OCI-LY3 (cell line): ENCODE results near the gene BCL7C.

Experiments
- H2AFZ ChIP-seq: fragments of 200-600, 300-600 bp; shearing (Covaris generic); 2 replicates; pipeline ENCODE4 v1.6.0; 2014; ENCODE audit warnings: antibody characterized with exemption, low read depth, low read length
- H3K27ac ChIP-seq: fragments of 200-600, 300-600 bp; sonication (generic); 2 replicates; pipeline ENCODE4 v1.5.1; 2014; ENCODE audit warnings: mild to moderate bottlenecking, low read length, moderate library complexity, mixed read lengths
- H3K27me3 ChIP-seq: fragments of 200-600, 300-600 bp; sonication (generic); 2 replicates; pipeline ENCODE4 v1.6.1; 2014; ENCODE audit warnings: low read depth, low read length, mixed read lengths
- H3K36me3 ChIP-seq: fragments of 200-600, 300-600 bp; sonication (generic); replicated peaks from 2 replicates; pipeline ENCODE3; 2014; ENCODE audit warnings: low read depth, low read length, mixed read lengths
- H3K4me1 ChIP-seq: fragments of 300-600, 200-600 bp; sonication (generic); 2 replicates; pipeline ENCODE4 v1.6.1; 2014; ENCODE audit warnings: low read length, mixed read lengths
- H3K4me2 ChIP-seq: fragments of 200-600, 300-600 bp; sonication (generic); 2 replicates; pipeline ENCODE4 v1.6.1; 2014; ENCODE audit warnings: low read length, mixed read lengths
- H3K4me3 ChIP-seq: fragments of 300-600, 200-600 bp; sonication (generic); 2 replicates; pipeline ENCODE4 v1.5.1; 2014; ENCODE audit warnings: antibody characterized with exemption, mild to moderate bottlenecking, low read length, moderate library complexity
- H3K79me2 ChIP-seq: fragments of 300-600, 200-600 bp; shearing (Covaris generic); 2 replicates; pipeline ENCODE4 v1.6.1; 2014; ENCODE audit warnings: mild to moderate bottlenecking, low read length, mixed read lengths
- H3K9ac ChIP-seq: fragments of 300-600, 200-600 bp; shearing (Covaris generic); 2 replicates; pipeline ENCODE4 v1.6.0; 2014; ENCODE audit warnings: mild to moderate bottlenecking, low read length, moderate library complexity
- H3K9me3 ChIP-seq: fragments of 200-600, 300-600 bp; shearing (Covaris generic); 2 replicates; pipeline ENCODE4 v1.6.1; 2014; ENCODE audit warnings: low read length, mixed read lengths; ENCODE audit not compliant: insufficient read depth
- H4K20me1 ChIP-seq: fragments of 200-600, 300-600 bp; sonication (generic); 2 replicates; pipeline ENCODE4 v1.6.1; 2016; ENCODE audit warnings: low read length, mixed read lengths; ENCODE audit not compliant: insufficient read depth
- CTCF ChIP-seq: fragments of 200-600, 300-600 bp; sonication (generic); IDR thresholded peaks from 2 replicates; pipeline ENCODE4 v1.5.1; 2014; ENCODE audit warnings: antibody characterized with exemption, low read length, low read depth
- EZH2phosphoT487 ChIP-seq: fragments of 200-600 bp; shearing (Covaris generic); IDR thresholded peaks from 2 replicates; pipeline ENCODE4 v1.6.1; 2018; ENCODE audit warnings: antibody characterized with exemption, mixed run types, low read depth

Gene BCL7C

GRCh38 chr16:30937692-30938091, 43.8 kb upstream of the BCL7C start:
- Histone ChIP-seq H3K36me3 (peaks cover 3% of the 10 kb centered on the region), H3K4me3 (no peak overlapping the region), H2AFZ (no peak overlapping the region), H4K20me1 (no peaks in the 10 kb centered on the region), H3K27ac (no peak overlapping the region), H3K4me1 (peaks cover 9% of the 10 kb centered on the region), H3K27me3 (no peaks in the 10 kb centered on the region), H3K79me2 (no peaks in the 10 kb centered on the region), H3K9ac (no peak overlapping the region), H3K4me2 (no peak overlapping the region), H3K9me3 (no peaks in the 10 kb centered on the region)
- TF ChIP-seq EZH2phosphoT487 = no peak
- TF ChIP-seq CTCF = no peak

GRCh38 chr16:30934827-30935557, 41.1 kb upstream of the BCL7C start:
- no peak overlapping the region for H3K4me3 ChIP-seq
- no peaks in the 10 kb centered on the region for H3K27me3 ChIP-seq
- H3K4me2 ChIP-seq = no peak overlapping the region
- H3K27ac ChIP-seq = no peak overlapping the region
- no peaks in the 10 kb centered on the region for H3K9me3 ChIP-seq
- peak; percentile 47 for TF ChIP-seq CTCF
- no peak for TF ChIP-seq EZH2phosphoT487
- H2AFZ ChIP-seq = no peak overlapping the region
- no peaks in the 10 kb centered on the region for H4K20me1 ChIP-seq
- no peak overlapping the region for H3K9ac ChIP-seq
- peaks cover 3% of the 10 kb centered on the region for H3K36me3 ChIP-seq
- no peaks in the 10 kb centered on the region for H3K79me2 ChIP-seq
- no peaks in the 10 kb centered on the region for H3K4me1 ChIP-seq

DNA sequence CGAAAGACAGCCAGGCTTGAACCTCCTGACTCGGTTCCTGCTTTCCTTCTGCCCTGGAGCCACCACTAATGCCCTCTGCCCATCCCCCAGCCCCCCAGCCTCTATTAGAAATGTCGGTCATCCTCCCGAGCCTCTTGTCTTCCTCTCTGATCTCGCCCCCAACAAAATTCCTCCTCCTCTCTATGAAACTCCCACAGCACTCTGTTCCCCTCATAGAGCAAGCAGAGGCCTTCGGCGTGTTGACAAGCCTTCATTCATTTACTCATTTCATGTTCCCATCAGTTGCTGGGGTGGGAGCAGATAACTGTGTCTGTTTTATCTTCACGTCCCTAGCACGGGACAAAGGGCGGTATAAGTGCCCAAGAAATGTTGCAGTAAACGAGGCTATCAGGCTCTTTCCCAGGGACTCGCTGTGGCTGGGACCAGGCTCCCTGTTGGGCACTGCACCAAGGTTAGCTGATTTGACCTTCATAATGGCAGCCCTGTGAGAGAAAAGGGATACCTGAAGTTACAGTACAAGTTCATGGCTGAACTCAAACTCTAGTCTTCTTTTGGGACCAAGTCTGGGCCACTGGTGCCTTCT, 37.3 kb upstream of the BCL7C start:
- Histone ChIP-seq H3K79me2 (no peaks in the 10 kb centered on the region), H3K9me3 (no peaks in the 10 kb centered on the region), H4K20me1 (no peaks in the 10 kb centered on the region), H3K9ac (no peak overlapping the region), H3K4me3 (no peak overlapping the region), H2AFZ (no peak overlapping the region), H3K36me3 (peaks cover 3% of the 10 kb centered on the region), H3K4me1 (no peaks in the 10 kb centered on the region), H3K27ac (no peak overlapping the region), H3K27me3 (no peaks in the 10 kb centered on the region), H3K4me2 (no peak overlapping the region)
- TF ChIP-seq CTCF = no peak
- no peak for TF ChIP-seq EZH2phosphoT487

DNA sequence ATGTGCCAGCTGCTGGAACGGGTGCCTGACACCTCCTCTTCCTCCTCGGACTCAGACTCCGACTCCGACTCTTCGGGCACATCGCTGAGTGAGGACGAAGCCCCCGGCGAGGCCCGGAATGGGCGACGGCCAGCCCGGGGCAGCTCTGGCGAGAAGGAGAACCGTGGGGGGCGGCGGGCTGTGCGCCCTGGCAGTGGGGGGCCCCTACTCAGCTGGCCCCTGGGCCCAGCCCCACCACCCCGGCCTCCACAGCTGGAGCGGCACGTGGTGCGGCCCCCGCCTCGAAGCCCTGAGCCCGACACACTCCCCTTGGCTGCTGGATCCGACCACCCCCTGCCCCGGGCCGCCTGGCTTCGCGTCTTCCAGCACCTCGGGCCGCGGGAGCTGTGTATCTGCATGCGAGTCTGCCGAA, 36.3 kb upstream of the BCL7C start:
- Histone ChIP-seq H3K4me2 (no peak overlapping the region), H3K4me3 (no peak overlapping the region), H3K4me1 (no peaks in the 10 kb centered on the region), H3K36me3 (peaks cover 3% of the 10 kb centered on the region), H2AFZ (no peak overlapping the region), H3K27me3 (no peaks in the 10 kb centered on the region), H3K79me2 (no peaks in the 10 kb centered on the region), H3K9me3 (no peaks in the 10 kb centered on the region), H4K20me1 (no peaks in the 10 kb centered on the region), H3K9ac (no peak overlapping the region), H3K27ac (no peak overlapping the region)
- TF ChIP-seq CTCF = no peak
- TF ChIP-seq EZH2phosphoT487 = no peak
